GM12878 (cell line): ENCODE data around the gene QSOX2.

Experiments used
- CHD1 ChIP-seq: IDR thresholded peaks from 2 replicates; pipeline ENCODE4 v1.6.1; 2012; ENCODE audit warnings: low read depth, low read length, improper control_type of control experiment
- CREB1 ChIP-seq: IDR thresholded peaks from 2 replicates; pipeline ENCODE4 v1.6.1; 2012; ENCODE audit warnings: low read depth, mild to moderate bottlenecking, inconsistent platforms
- EZH2 ChIP-seq: IDR thresholded peaks from 2 replicates; pipeline ENCODE4 v1.6.1; 2012; ENCODE audit warnings: low read depth, mild to moderate bottlenecking, control low read depth, inconsistent platforms, low read length, borderline replicate concordance; ENCODE audit not compliant: control insufficient read depth
- FOS ChIP-seq: IDR thresholded peaks from 3 replicates; pipeline ENCODE4 v1.6.1; 2011; ENCODE audit warnings: borderline replicate concordance; ENCODE audit not compliant: insufficient read length; ENCODE audit errors: extremely low read depth
- LARP7 ChIP-seq: fragments of 450-650 bp; IDR thresholded peaks from 2 replicates; pipeline ENCODE4 v1.6.1; 2017; ENCODE audit warnings: mild to moderate bottlenecking
- MYC ChIP-seq: IDR thresholded peaks from 2 replicates; pipeline ENCODE4 v1.6.1; 2011; ENCODE audit warnings: mild to moderate bottlenecking, low read length, moderate library complexity, inconsistent platforms; ENCODE audit not compliant: insufficient read depth, insufficient replicate concordance, insufficient read length, severe bottlenecking
- POLR2AphosphoS5 ChIP-seq: IDR thresholded peaks from 2 replicates; pipeline ENCODE4 v1.6.1; 2011; ENCODE audit warnings: mild to moderate bottlenecking, low read length, inconsistent platforms
- SUZ12 ChIP-seq: fragments of 200-600 bp; sonication (generic); IDR thresholded peaks from one replicate; pipeline ENCODE4 v1.6.1; 2018; ENCODE audit warnings: antibody characterized with exemption, mild to moderate bottlenecking; ENCODE audit not compliant: unreplicated experiment
- TCF3 ChIP-seq: IDR thresholded peaks from 2 replicates; pipeline ENCODE4 v1.6.1; 2012; ENCODE audit warnings: low read depth, mild to moderate bottlenecking, low read length, borderline replicate concordance; ENCODE audit not compliant: insufficient read depth
- YY1 ChIP-seq: IDR thresholded peaks from 2 replicates; pipeline ENCODE4 v1.6.1; 2011; ENCODE audit warnings: low read depth, mild to moderate bottlenecking, low read length
- TF ChIP-seq, protein P1 (sequence below), 3 experiments: IDR thresholded peaks in 2 of 3; conservative IDR thresholded peaks in 1 of 3; 2 replicates each; pipeline ENCODE4 v1.5.1; 2011; ENCODE audit warnings: low read depth in 3 of 3, low read length in 3 of 3, mild to moderate bottlenecking in 3 of 3, control low read depth in 2 of 3, moderate library complexity in 2 of 3, inconsistent platforms in 1 of 3, mixed read lengths in 1 of 3; ENCODE audit not compliant: control insufficient read depth in 2 of 3, insufficient read depth in 1 of 3; ENCODE audit errors: extremely low read depth in 1 of 3
- TF ChIP-seq, protein P2 (sequence below): fragments of 450-650 bp; IDR thresholded peaks from 2 replicates; pipeline ENCODE4 v1.6.1; 2016; ENCODE audit warnings: mild to moderate bottlenecking, moderate library complexity, borderline replicate concordance
- TF ChIP-seq, protein P3 (sequence below): fragments of 450-650 bp; IDR thresholded peaks from 2 replicates; pipeline ENCODE4 v1.6.1; 2018; ENCODE audit warnings: borderline replicate concordance, mild to moderate bottlenecking; ENCODE audit not compliant: partially characterized antibody

DNA sequence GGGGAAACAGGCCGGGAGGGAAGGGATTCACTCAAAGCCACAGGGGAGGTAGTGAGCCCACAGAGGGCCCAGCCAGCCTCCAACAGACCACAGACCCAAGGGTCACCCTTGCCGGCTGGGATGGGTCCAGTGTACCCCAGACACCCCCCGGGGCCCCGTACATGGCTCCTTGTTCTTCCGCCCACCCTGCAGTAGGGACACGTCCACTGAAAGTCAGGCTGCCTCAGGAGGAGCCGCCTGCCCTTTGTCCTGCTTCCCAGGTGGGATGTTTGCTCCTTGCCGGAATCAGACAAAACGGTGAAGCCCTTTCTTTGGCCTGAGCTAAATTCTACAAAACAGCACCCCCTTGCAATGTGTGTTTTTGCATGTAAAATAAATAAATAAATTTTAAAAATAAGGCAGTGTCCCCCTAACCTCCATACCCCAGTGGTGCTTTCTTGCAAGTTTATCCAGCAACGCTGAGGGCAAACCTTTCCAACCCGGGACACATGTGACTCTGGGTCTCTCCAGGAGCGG lies 66.5 kb downstream of the QSOX2 start:
- TF ChIP-seq, protein P1, sequence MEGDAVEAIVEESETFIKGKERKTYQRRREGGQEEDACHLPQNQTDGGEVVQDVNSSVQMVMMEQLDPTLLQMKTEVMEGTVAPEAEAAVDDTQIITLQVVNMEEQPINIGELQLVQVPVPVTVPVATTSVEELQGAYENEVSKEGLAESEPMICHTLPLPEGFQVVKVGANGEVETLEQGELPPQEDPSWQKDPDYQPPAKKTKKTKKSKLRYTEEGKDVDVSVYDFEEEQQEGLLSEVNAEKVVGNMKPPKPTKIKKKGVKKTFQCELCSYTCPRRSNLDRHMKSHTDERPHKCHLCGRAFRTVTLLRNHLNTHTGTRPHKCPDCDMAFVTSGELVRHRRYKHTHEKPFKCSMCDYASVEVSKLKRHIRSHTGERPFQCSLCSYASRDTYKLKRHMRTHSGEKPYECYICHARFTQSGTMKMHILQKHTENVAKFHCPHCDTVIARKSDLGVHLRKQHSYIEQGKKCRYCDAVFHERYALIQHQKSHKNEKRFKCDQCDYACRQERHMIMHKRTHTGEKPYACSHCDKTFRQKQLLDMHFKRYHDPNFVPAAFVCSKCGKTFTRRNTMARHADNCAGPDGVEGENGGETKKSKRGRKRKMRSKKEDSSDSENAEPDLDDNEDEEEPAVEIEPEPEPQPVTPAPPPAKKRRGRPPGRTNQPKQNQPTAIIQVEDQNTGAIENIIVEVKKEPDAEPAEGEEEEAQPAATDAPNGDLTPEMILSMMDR (IDR thresholded peaks at IDR 0.05 in 2 of 3, conservative IDR thresholded peaks at IDR 0.05 in 1 of 3; ENCODE audit: control insufficient read depth in 2 of 3, extremely low read depth in 1 of 3, insufficient read depth in 1 of 3, low read depth in 3 of 3, low read length in 3 of 3): no peak
- TF ChIP-seq, protein P2, sequence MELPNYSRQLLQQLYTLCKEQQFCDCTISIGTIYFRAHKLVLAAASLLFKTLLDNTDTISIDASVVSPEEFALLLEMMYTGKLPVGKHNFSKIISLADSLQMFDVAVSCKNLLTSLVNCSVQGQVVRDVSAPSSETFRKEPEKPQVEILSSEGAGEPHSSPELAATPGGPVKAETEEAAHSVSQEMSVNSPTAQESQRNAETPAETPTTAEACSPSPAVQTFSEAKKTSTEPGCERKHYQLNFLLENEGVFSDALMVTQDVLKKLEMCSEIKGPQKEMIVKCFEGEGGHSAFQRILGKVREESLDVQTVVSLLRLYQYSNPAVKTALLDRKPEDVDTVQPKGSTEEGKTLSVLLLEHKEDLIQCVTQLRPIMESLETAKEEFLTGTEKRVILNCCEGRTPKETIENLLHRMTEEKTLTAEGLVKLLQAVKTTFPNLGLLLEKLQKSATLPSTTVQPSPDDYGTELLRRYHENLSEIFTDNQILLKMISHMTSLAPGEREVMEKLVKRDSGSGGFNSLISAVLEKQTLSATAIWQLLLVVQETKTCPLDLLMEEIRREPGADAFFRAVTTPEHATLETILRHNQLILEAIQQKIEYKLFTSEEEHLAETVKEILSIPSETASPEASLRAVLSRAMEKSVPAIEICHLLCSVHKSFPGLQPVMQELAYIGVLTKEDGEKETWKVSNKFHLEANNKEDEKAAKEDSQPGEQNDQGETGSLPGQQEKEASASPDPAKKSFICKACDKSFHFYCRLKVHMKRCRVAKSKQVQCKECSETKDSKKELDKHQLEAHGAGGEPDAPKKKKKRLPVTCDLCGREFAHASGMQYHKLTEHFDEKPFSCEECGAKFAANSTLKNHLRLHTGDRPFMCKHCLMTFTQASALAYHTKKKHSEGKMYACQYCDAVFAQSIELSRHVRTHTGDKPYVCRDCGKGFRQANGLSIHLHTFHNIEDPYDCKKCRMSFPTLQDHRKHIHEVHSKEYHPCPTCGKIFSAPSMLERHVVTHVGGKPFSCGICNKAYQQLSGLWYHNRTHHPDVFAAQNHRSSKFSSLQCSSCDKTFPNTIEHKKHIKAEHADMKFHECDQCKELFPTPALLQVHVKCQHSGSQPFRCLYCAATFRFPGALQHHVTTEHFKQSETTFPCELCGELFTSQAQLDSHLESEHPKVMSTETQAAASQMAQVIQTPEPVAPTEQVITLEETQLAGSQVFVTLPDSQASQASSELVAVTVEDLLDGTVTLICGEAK: no peak
- no peak for TF ChIP-seq LARP7
- no peak for TF ChIP-seq TCF3
- no peak for TF ChIP-seq POLR2AphosphoS5
- no peak for TF ChIP-seq EZH2
- TF ChIP-seq CREB1: no peak
- no peak for TF ChIP-seq CHD1
- TF ChIP-seq, protein P3, sequence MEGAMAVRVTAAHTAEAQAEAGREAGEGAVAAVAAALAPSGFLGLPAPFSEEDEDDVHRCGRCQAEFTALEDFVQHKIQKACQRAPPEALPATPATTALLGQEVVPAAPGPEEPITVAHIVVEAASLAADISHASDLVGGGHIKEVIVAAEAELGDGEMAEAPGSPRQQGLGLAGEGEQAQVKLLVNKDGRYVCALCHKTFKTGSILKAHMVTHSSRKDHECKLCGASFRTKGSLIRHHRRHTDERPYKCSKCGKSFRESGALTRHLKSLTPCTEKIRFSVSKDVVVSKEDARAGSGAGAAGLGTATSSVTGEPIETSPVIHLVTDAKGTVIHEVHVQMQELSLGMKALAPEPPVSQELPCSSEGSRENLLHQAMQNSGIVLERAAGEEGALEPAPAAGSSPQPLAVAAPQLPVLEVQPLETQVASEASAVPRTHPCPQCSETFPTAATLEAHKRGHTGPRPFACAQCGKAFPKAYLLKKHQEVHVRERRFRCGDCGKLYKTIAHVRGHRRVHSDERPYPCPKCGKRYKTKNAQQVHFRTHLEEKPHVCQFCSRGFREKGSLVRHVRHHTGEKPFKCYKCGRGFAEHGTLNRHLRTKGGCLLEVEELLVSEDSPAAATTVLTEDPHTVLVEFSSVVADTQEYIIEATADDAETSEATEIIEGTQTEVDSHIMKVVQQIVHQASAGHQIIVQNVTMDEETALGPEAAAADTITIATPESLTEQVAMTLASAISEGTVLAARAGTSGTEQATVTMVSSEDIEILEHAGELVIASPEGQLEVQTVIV: no peak
- no peak for TF ChIP-seq MYC
- no peak for TF ChIP-seq FOS
- no peak for TF ChIP-seq SUZ12
- no peak for TF ChIP-seq YY1
